ENCODE results near the gene KRTAP1-4. TPM values are rescaled to one million over a fixed set of nuclear protein-coding genes. Genes with fewer than 3 reads are reported as not detected.
"Not testable (repeated sequence)": the region's sequence is repeated elsewhere in the genome, so short reads cannot be mapped to it uniquely, and the experiment has no call there.

The KRTAP1-4 gene
- total RNA-seq, 2 experiments from 2014 or later = not detected

GRCh38 chr17:40999563-40999962 lies 30.4 kb downstream of the KRTAP1-4 start, which contains the start of gene KRTAP3-2:
Gene KRTAP3-2 (minus strand): TSS chr17:40999906. CDS start chr17:40999853, 53 bp downstream.
- not testable (repeated sequence) for H3K4me1 Mint-ChIP-seq, H3K4me3 Mint-ChIP-seq, H3K36me3 Mint-ChIP-seq, H3K9me3 Mint-ChIP-seq, H3K27ac Mint-ChIP-seq, DNase-seq
- H3K27me3 Mint-ChIP-seq = peaks cover 36% of the 10 kb centered on the region

- Mint-ChIP-seq H3K9me3 (no peaks in the 10 kb centered on the region), H3K36me3 (no peaks in the 10 kb centered on the region), H3K4me3 (no peak overlapping the region), H3K27me3 (peaks cover 45% of the 10 kb centered on the region), H3K27ac (no peak overlapping the region), H3K4me1 (no peaks in the 10 kb centered on the region)
- no peak for DNase-seq
Observed at GRCh38 chr17:40997361-40997760, 32.6 kb downstream of the KRTAP1-4 start.

GRCh38 chr17:40996829-40997228 lies 33.2 kb downstream of the KRTAP1-4 start:
- Mint-ChIP-seq H3K4me1 (no peaks in the 10 kb centered on the region), H3K9me3 (no peaks in the 10 kb centered on the region), H3K36me3 (no peaks in the 10 kb centered on the region), H3K27ac (no peak overlapping the region), H3K4me3 (no peak overlapping the region), H3K27me3 (peaks cover 50% of the 10 kb centered on the region)
- no peak for DNase-seq

GRCh38 chr17:40995116-40995515 lies 34.9 kb downstream of the KRTAP1-4 start:
- Mint-ChIP-seq H3K4me1 (no peaks in the 10 kb centered on the region), H3K4me3 (no peak overlapping the region), H3K9me3 (no peaks in the 10 kb centered on the region), H3K36me3 (no peaks in the 10 kb centered on the region), H3K27ac (no peak overlapping the region), H3K27me3 (peaks cover 51% of the 10 kb centered on the region)
- DNase-seq = no peak

GRCh38 chr17:40993839-40994238 lies 36.2 kb downstream of the KRTAP1-4 start, which contains the start of gene KRTAP3-3:
Gene KRTAP3-3 (minus strand): TSS chr17:40994164. CDS start chr17:40994097, 67 bp downstream.
- no peak for DNase-seq
- Mint-ChIP-seq H3K4me1 (no peaks in the 10 kb centered on the region), H3K27ac (no peak within 1 kb of the TSS), H3K27me3 (peaks cover 43% of the 10 kb centered on the region), H3K4me3 (no peak within 1 kb of the TSS), H3K36me3 (no peaks in the 10 kb centered on the region), H3K9me3 (no peaks in the 10 kb centered on the region)

GRCh38 chr17:40993084-40993483 lies 36.9 kb downstream of the KRTAP1-4 start:
- no peaks in the 10 kb centered on the region for H3K36me3 Mint-ChIP-seq
- H3K9me3 Mint-ChIP-seq = no peaks in the 10 kb centered on the region
- DNase-seq = no peak
- H3K27ac Mint-ChIP-seq = no peak overlapping the region
- H3K4me1 Mint-ChIP-seq = no peaks in the 10 kb centered on the region
- peaks cover 36% of the 10 kb centered on the region for H3K27me3 Mint-ChIP-seq
- H3K4me3 Mint-ChIP-seq = no peak overlapping the region

GRCh38 chr17:40992666-40993065 lies 37.3 kb downstream of the KRTAP1-4 start:
- Mint-ChIP-seq H3K9me3 (no peaks in the 10 kb centered on the region), H3K27ac (no peak overlapping the region), H3K4me3 (no peak overlapping the region), H3K36me3 (no peaks in the 10 kb centered on the region), H3K4me1 (no peaks in the 10 kb centered on the region), H3K27me3 (peaks cover 36% of the 10 kb centered on the region)
- DNase-seq = no peak

GRCh38 chr17:40986920-40987319 lies 43.1 kb downstream of the KRTAP1-4 start:
- Mint-ChIP-seq H3K9me3 (no peaks in the 10 kb centered on the region), H3K27ac (no peak overlapping the region), H3K36me3 (no peaks in the 10 kb centered on the region), H3K27me3 (peaks cover 6% of the 10 kb centered on the region), H3K4me3 (no peak overlapping the region), H3K4me1 (no peaks in the 10 kb centered on the region)
- no peak for DNase-seq

- Mint-ChIP-seq H3K36me3 (no peaks in the 10 kb centered on the region), H3K27ac (no peak within 1 kb of the TSS), H3K27me3 (peaks cover 3% of the 10 kb centered on the region)
Observed at GRCh38 chr17:40984226-40984625, 45.8 kb downstream of the KRTAP1-4 start, which contains the start of gene KRT40. Gene KRT40 (minus strand): TSS chr17:40984326. CDS start chr17:40984273, 53 bp downstream.

GRCh38 chr17:40981115-40981514 lies 48.9 kb downstream of the KRTAP1-4 start:
- Mint-ChIP-seq H3K4me3 (no peak overlapping the region), H3K9me3 (no peaks in the 10 kb centered on the region), H3K4me1 (no peaks in the 10 kb centered on the region), H3K27me3 (peaks cover 3% of the 10 kb centered on the region), H3K27ac (no peak overlapping the region), H3K36me3 (no peaks in the 10 kb centered on the region)
- DNase-seq = no peak

More at GRCh38 chr17:40984226-40984625, 45.8 kb downstream of the KRTAP1-4 start, which contains the start of gene KRT40:
- DNase-seq = no peak
- H3K4me1 Mint-ChIP-seq = no peaks in the 10 kb centered on the region
- H3K4me3 Mint-ChIP-seq = no peak within 1 kb of the TSS
- no peaks in the 10 kb centered on the region for H3K9me3 Mint-ChIP-seq

GRCh38 chr17:40980596-40980995 lies 49.4 kb downstream of the KRTAP1-4 start:
- H3K4me1 Mint-ChIP-seq = no peaks in the 10 kb centered on the region

GRCh38 chr17:40980117-40980516 lies 49.9 kb downstream of the KRTAP1-4 start:
- Mint-ChIP-seq H3K27ac (no peak overlapping the region), H3K4me1 (no peaks in the 10 kb centered on the region), H3K36me3 (no peaks in the 10 kb centered on the region), H3K9me3 (no peaks in the 10 kb centered on the region), H3K27me3 (peaks cover 3% of the 10 kb centered on the region), H3K4me3 (no peak overlapping the region)
- DNase-seq = no peak

More at GRCh38 chr17:40980596-40980995, 49.4 kb downstream of the KRTAP1-4 start:
- H3K4me3 Mint-ChIP-seq = no peak overlapping the region
- no peaks in the 10 kb centered on the region for H3K9me3 Mint-ChIP-seq
- DNase-seq = no peak
- no peaks in the 10 kb centered on the region for H3K36me3 Mint-ChIP-seq
- H3K27me3 Mint-ChIP-seq = peaks cover 3% of the 10 kb centered on the region
- no peak overlapping the region for H3K27ac Mint-ChIP-seq

Other genes with a start within 250 kb of the KRTAP1-4 start
- gene KRT27, start 247.6 kb downstream of the KRTAP1-4 start, total RNA-seq = not detected
- not detected for gene KRT28, start 230.2 kb downstream of the KRTAP1-4 start, total RNA-seq
- gene KRT10, start 207.6 kb downstream of the KRTAP1-4 start, total RNA-seq = 10 to 100 TPM; 41.9 to 48.6 TPM
- gene KRT12, start 163.0 kb downstream of the KRTAP1-4 start, total RNA-seq = not detected
- not detected for gene KRT20, start 145.0 kb downstream of the KRTAP1-4 start, total RNA-seq
- gene KRT23, start 92.5 kb downstream of the KRTAP1-4 start, total RNA-seq = not detected
- gene KRT39, start 63.2 kb downstream of the KRTAP1-4 start, total RNA-seq = not detected
- gene KRT40, start 45.9 kb downstream of the KRTAP1-4 start, total RNA-seq = not detected
- not detected for gene KRTAP3-3, start 36.0 kb downstream of the KRTAP1-4 start, total RNA-seq
- gene KRTAP3-2, start 30.3 kb downstream of the KRTAP1-4 start, total RNA-seq = not detected
- gene KRTAP3-1, start 21.1 kb downstream of the KRTAP1-4 start, total RNA-seq = not detected
- gene KRTAP1-5, start 3.0 kb downstream of the KRTAP1-4 start, total RNA-seq = not detected
- not detected for gene KRTAP1-3, start 4.7 kb upstream of the KRTAP1-4 start, total RNA-seq
- not detected for gene KRTAP1-1, start 11.3 kb upstream of the KRTAP1-4 start, total RNA-seq
- not detected for gene KRTAP2-1, start 17.1 kb upstream of the KRTAP1-4 start, total RNA-seq
- gene KRTAP2-2, start 25.0 kb upstream of the KRTAP1-4 start, total RNA-seq = not detected
- gene KRTAP2-3, start 29.9 kb upstream of the KRTAP1-4 start, total RNA-seq = not detected
- not detected for gene KRTAP2-4, start 35.7 kb upstream of the KRTAP1-4 start, total RNA-seq
- gene KRTAP4-7, start 54.0 kb upstream of the KRTAP1-4 start, total RNA-seq = not detected
- not detected for gene KRTAP4-8, start 67.9 kb upstream of the KRTAP1-4 start, total RNA-seq
- not detected for gene KRTAP4-16, start 72.0 kb upstream of the KRTAP1-4 start, total RNA-seq
- gene KRTAP4-9, start 75.2 kb upstream of the KRTAP1-4 start, total RNA-seq = not detected
- not detected for gene KRTAP4-11, start 88.2 kb upstream of the KRTAP1-4 start, total RNA-seq
- not detected for gene KRTAP4-12, start 94.0 kb upstream of the KRTAP1-4 start, total RNA-seq
- not detected for gene KRTAP4-6, start 110.3 kb upstream of the KRTAP1-4 start, total RNA-seq
- gene KRTAP4-5, start 119.6 kb upstream of the KRTAP1-4 start, total RNA-seq = not detected
- gene KRTAP4-4, start 130.6 kb upstream of the KRTAP1-4 start, total RNA-seq = not detected
- not detected for gene KRTAP4-3, start 138.0 kb upstream of the KRTAP1-4 start, total RNA-seq
- gene KRTAP4-2, start 148.0 kb upstream of the KRTAP1-4 start, total RNA-seq = not detected
- not detected for gene KRTAP4-1, start 154.7 kb upstream of the KRTAP1-4 start, total RNA-seq
- gene KRTAP9-1, start 159.7 kb upstream of the KRTAP1-4 start, total RNA-seq = not detected
- not detected for gene KRTAP9-2, start 196.5 kb upstream of the KRTAP1-4 start, total RNA-seq
- not detected for gene KRTAP9-3, start 202.3 kb upstream of the KRTAP1-4 start, total RNA-seq
- gene KRTAP9-8, start 207.8 kb upstream of the KRTAP1-4 start, total RNA-seq = not detected
- not detected for gene KRTAP9-4, start 219.5 kb upstream of the KRTAP1-4 start, total RNA-seq
- gene KRTAP9-9, start 225.2 kb upstream of the KRTAP1-4 start, total RNA-seq = not detected
- not detected for gene KRTAP9-6, start 235.2 kb upstream of the KRTAP1-4 start, total RNA-seq
- gene KRTAP9-7, start 245.5 kb upstream of the KRTAP1-4 start, total RNA-seq = not detected

All from activated naive CD8-positive, alpha-beta T cell treated with anti-CD3 and anti-CD28 coated beads for 36 hours (primary cell).